Stimulated activated naive CD8-positive, alpha-beta T cell treated with anti-CD3 and anti-CD28 coated beads, Interleukin-15, Interleukin-2, amounts not matched to agents 100 ng/mL and 50 ng/mL, for 24 hours (primary cell): ENCODE results near the gene UBE2I.

Experiments used
- H3K27ac Mint-ChIP-seq: one replicate; pipeline ENCODE4 v1.8.0; 2021; ENCODE audit warnings: mild to moderate bottlenecking, mixed read lengths
- H3K27me3 Mint-ChIP-seq: one replicate; pipeline ENCODE4 v1.8.0; 2021; ENCODE audit warnings: mixed read lengths
- H3K36me3 Mint-ChIP-seq: one replicate; pipeline ENCODE4 v1.8.0; 2021; ENCODE audit warnings: low read depth, mixed read lengths
- H3K4me1 Mint-ChIP-seq: one replicate; pipeline ENCODE4 v1.8.0; 2021; ENCODE audit warnings: low read depth, mixed read lengths
- H3K4me3 Mint-ChIP-seq: one replicate; pipeline ENCODE4 v1.8.0; 2021; ENCODE audit warnings: mild to moderate bottlenecking, mixed read lengths
- H3K9me3 Mint-ChIP-seq: one replicate; pipeline ENCODE4 v1.8.0; 2021; ENCODE audit warnings: mixed read lengths

The UBE2I gene

GRCh38 chr16:1311738-1312466 is 2.5 kb downstream of the UBE2I start:
- H3K36me3 Mint-ChIP-seq: peaks cover 35% of the 10 kb centered on the region
- no peaks in the 10 kb centered on the region for H3K9me3 Mint-ChIP-seq
- H3K4me1 Mint-ChIP-seq: peaks cover 31% of the 10 kb centered on the region
- no peaks in the 10 kb centered on the region for H3K27me3 Mint-ChIP-seq
- peak overlapping the region; percentile 67 for H3K27ac Mint-ChIP-seq
- peak overlapping the region; percentile 99 for H3K4me3 Mint-ChIP-seq

DNA sequence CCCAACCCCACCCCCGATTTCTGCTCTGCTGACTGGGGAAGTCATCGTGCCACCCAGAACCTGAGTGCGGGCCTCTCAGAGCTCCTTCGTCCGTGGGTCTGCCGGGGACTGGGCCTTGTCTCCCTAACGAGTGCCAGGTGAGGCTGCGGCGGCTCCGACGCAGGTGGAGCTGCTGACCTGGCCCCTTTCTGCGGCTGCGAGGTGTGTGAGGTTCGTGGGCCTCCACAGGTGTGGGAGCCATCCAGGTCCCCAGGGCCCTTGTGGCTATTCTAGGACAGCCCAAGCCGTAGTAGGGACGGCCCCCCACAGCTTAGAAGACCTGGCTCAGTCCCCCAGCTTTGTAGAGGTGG is 3.0 kb downstream of the UBE2I start:
- H3K4me1 Mint-ChIP-seq: peaks cover 31% of the 10 kb centered on the region
- no peaks in the 10 kb centered on the region for H3K27me3 Mint-ChIP-seq
- no peaks in the 10 kb centered on the region for H3K9me3 Mint-ChIP-seq
- peak overlapping the region; percentile 99 for H3K4me3 Mint-ChIP-seq
- peak overlapping the region; percentile 67 for H3K27ac Mint-ChIP-seq
- H3K36me3 Mint-ChIP-seq: peaks cover 41% of the 10 kb centered on the region

DNA sequence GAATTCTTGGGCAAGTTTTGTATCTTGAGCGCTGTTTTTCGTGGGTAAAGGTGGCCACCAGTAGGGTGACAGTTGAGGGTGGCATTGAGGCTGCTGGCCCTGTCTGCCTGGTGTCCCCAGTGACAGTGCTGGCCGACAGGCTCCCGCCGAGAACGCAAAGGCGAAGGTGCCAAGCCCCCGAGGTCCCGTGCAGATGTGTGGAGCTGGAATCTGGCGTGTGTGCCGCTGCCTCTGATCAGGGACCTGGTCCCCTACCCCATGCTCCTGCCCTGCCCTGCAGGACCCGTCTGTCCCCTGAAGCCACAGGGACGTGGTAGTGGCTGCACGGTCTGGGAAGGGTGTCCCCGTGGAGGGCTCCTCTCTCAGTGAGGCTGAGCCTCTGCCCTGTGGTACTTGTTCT is 3.5 kb downstream of the UBE2I start:
- Mint-ChIP-seq H3K27me3 (no peaks in the 10 kb centered on the region), H3K36me3 (peaks cover 45% of the 10 kb centered on the region), H3K27ac (peak overlapping the region; percentile 67), H3K4me3 (peak overlapping the region; percentile 47), H3K4me1 (peaks cover 31% of the 10 kb centered on the region), H3K9me3 (no peaks in the 10 kb centered on the region)

DNA sequence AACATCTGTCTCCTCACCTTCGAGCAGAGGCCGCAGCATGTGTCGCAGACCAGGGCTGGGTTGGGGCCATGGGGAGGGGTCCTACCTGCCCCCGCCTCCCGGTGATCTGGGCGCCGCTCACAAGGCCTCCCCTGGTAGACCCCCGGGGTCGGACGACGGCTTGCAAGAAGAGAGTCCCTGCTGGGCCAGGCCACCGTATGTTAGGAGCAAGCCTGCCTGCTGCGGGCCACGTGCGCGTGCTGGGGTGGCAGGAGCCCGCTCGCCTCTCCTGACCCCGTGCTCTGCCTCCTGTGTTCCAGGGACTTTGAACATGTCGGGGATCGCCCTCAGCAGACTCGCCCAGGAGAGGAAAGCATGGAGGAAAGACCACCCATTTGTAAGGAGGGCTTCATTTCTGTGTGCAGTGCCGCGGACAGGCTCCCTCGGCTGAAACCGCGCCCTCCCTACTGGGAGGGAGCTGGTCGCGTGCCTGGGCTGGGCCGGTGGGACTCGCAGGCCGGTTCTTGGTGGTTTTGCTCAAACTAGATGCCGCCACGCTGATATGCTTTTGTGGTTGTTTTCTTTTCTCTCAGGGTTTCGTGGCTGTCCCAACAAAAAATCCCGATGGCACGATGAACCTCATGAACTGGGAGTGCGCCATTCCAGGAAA is 4.4 kb downstream of the UBE2I start:
- no peaks in the 10 kb centered on the region for H3K27me3 Mint-ChIP-seq
- H3K27ac Mint-ChIP-seq: no peak overlapping the region
- no peaks in the 10 kb centered on the region for H3K9me3 Mint-ChIP-seq
- H3K4me3 Mint-ChIP-seq: no peak overlapping the region
- H3K36me3 Mint-ChIP-seq: peaks cover 55% of the 10 kb centered on the region
- peaks cover 31% of the 10 kb centered on the region for H3K4me1 Mint-ChIP-seq

GRCh38 chr16:1314399-1315068 is 5.1 kb downstream of the UBE2I start:
- no peak overlapping the region for H3K27ac Mint-ChIP-seq
- H3K27me3 Mint-ChIP-seq: no peaks in the 10 kb centered on the region
- no peaks in the 10 kb centered on the region for H3K9me3 Mint-ChIP-seq
- H3K4me3 Mint-ChIP-seq: no peak overlapping the region
- H3K36me3 Mint-ChIP-seq: peaks cover 62% of the 10 kb centered on the region
- peaks cover 31% of the 10 kb centered on the region for H3K4me1 Mint-ChIP-seq

DNA sequence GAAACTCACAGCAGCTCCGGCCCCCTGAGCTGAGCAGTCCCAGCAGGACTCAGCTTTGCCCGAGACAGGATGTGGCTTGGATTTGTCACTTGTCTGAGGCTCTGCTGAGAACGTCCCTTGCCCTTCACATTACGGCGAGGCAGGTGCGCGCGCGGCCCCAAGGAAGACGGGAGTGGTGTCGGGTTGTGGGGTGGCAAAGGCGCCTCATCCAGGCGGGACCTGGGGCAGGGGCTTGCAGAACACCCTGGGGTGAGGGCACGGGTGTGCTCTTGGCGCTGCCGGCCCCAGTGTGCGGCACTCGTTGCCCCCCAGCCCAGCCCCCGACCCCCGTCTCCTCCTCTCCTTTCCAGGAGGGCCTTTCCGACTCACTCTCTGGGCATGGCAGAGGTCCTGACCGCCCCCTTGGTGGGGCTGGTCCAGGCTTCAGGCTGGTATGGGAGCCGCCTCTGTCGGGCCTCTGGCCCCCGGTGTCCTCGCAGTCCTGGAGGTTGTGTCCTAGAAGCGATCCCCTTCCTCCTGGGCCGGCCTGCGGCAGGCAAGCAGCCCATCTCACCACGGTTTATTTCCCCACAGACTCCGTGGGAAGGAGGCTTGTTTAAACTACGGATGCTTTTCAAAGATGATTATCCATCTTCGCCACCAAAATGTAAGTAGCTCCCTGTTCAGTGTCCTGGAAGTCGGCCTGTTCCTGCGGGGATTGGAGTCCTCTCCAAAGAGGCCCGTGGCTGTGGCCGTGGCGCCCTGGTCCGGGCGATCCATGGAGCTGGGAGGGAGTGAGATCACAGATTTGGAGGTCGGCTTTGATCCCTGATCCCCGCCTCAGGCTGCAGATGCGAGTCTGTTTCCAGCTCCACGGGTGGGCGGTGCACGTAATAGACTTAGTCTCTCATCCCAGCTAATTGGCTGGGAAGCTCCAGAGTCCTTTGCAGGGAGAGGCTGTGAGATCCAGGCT is 5.9 kb downstream of the UBE2I start:
- Mint-ChIP-seq H3K27ac (no peak overlapping the region), H3K27me3 (no peaks in the 10 kb centered on the region), H3K4me3 (no peak overlapping the region), H3K9me3 (no peaks in the 10 kb centered on the region), H3K4me1 (peaks cover 27% of the 10 kb centered on the region), H3K36me3 (peaks cover 65% of the 10 kb centered on the region)

DNA sequence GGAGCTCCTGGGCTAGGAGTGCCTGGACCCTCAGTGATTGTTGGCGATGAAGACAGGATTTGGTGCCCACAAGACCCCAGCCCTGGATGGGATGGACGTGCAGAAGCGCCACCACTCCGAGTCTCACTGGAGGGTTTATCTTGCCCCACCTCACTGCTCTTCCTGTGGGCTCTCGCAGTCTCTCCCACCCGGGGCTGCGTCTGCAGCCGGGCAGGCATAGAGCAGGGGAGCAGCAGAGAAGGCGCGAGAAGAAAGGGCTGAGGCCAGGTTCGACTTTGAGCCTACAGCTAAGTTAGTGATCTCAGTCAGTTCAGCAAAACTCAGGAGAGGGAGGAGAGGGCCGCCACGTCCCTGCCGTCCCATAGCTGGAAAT is 6.6 kb downstream of the UBE2I start:
- H3K36me3 Mint-ChIP-seq: peaks cover 61% of the 10 kb centered on the region
- no peak overlapping the region for H3K27ac Mint-ChIP-seq
- peaks cover 20% of the 10 kb centered on the region for H3K4me1 Mint-ChIP-seq
- H3K9me3 Mint-ChIP-seq: no peaks in the 10 kb centered on the region
- no peak overlapping the region for H3K4me3 Mint-ChIP-seq
- no peaks in the 10 kb centered on the region for H3K27me3 Mint-ChIP-seq

DNA sequence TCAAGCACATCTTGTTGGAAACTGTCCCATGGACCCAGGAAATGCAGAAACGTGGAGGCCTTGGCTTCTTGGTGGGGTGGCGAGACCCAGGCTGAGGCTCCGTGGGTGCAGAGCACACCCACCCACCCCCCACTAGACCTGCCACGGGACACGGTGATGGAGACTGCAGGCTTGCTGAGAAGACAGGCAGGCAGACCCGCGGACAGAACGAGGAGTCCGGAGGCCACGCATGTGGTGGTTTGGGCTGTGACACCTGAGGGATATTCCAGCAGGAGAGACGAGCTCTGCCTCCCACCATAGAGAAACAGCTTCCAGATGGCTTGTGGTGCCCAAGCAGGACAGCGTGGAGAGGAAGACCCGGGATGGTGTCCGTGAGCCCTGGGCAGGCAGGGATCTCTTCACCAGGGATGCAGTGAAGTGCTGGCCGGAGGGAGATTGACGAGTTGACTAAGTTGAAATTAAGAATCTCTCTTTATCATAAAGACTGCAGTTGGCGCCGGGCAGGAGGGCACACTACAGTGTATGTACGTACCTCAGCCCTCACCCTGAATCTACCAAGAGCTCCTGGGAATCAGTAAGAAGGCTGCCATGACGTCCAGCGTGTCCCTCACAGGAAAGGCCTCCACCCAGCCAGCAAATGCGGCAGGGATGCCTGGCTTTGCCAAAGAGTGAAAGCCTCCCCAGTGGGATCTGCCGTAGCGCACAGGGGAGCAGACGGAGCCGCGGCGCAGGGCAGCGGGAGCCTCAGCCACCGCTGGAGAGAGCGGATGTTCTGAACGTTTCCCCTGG is 8.2 kb downstream of the UBE2I start:
- peaks cover 6% of the 10 kb centered on the region for H3K4me1 Mint-ChIP-seq
- no peaks in the 10 kb centered on the region for H3K27me3 Mint-ChIP-seq
- no peaks in the 10 kb centered on the region for H3K9me3 Mint-ChIP-seq
- H3K27ac Mint-ChIP-seq: no peak overlapping the region
- no peak overlapping the region for H3K4me3 Mint-ChIP-seq
- peaks cover 58% of the 10 kb centered on the region for H3K36me3 Mint-ChIP-seq

GRCh38 chr16:1318268-1318545 is 8.8 kb downstream of the UBE2I start:
- Mint-ChIP-seq H3K4me1 (peaks cover 1% of the 10 kb centered on the region), H3K4me3 (no peak overlapping the region), H3K27ac (no peak overlapping the region), H3K9me3 (no peaks in the 10 kb centered on the region), H3K27me3 (no peaks in the 10 kb centered on the region), H3K36me3 (peaks cover 59% of the 10 kb centered on the region)

DNA sequence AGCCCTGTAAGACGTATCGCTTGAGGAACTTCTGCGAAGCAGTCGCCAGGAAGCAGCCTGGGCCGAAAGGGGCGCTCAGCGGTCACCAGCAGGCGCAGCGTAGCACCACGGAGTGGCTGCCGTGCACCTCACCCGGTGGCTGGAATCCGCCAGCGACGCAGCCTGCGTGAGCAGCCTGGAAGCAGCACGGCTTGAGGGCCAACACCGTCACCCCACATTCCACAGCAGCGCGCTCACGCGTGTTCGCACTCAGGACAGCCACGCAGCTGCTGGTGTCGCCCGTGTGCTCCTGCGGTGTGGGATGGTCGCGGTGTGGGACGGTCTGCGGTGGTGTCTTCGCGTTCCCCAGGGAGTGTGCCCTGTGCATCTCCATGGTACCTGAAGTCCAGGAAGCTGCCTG is 9.6 kb downstream of the UBE2I start:
- Mint-ChIP-seq H3K27me3 (no peaks in the 10 kb centered on the region), H3K4me1 (no peaks in the 10 kb centered on the region), H3K9me3 (no peaks in the 10 kb centered on the region), H3K36me3 (peaks cover 61% of the 10 kb centered on the region), H3K27ac (no peak overlapping the region), H3K4me3 (no peak overlapping the region)

DNA sequence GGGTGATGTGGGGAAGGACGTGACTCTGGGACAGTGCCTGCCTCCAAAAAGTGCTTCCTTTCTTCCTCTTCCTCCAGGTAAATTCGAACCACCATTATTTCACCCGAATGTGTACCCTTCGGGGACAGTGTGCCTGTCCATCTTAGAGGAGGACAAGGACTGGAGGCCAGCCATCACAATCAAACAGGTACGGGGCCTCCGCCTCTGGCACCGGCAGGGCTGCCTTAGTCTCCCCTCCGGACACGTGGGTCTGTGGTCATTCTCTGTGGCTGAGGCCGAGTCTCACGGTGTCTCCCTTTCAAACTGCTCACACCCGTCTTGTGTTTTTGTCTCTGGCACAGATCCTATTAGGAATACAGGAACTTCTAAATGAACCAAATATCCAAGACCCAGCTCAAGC is 10.7 kb downstream of the UBE2I start:
- H3K27me3 Mint-ChIP-seq: no peaks in the 10 kb centered on the region
- H3K27ac Mint-ChIP-seq: no peak overlapping the region
- H3K4me3 Mint-ChIP-seq: no peak overlapping the region
- no peaks in the 10 kb centered on the region for H3K4me1 Mint-ChIP-seq
- no peaks in the 10 kb centered on the region for H3K9me3 Mint-ChIP-seq
- H3K36me3 Mint-ChIP-seq: peaks cover 59% of the 10 kb centered on the region

DNA sequence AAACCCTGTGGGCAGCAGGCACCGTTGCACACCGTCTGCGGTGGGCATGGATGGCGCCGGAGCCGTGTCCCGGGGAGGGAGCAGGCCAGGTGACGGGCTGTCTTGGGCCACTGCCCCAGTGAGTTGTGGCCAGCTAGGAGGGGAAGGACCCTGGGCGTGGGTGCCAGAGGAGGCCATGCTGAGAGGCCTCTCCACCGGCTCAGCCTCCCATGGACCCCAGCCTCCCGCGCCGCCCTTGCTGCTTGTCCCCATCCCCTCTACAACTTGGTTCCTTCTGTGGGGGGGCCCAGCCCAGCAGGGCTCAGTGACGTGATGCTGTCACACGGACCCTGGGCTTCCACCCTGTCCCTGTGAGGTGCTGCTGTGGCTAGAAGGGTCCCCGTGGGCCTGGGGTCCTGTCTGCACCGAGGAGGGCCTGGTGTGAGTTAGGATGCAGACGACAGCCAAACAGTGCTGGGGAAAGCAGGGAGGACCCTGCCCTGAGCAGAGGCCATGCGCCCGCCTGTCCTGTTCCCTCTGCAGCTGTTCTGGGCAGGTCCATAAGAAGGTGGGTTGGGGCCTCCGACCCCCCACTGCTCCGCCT is 11.3 kb downstream of the UBE2I start:
- no peak overlapping the region for H3K27ac Mint-ChIP-seq
- peaks cover 55% of the 10 kb centered on the region for H3K36me3 Mint-ChIP-seq
- H3K27me3 Mint-ChIP-seq: no peaks in the 10 kb centered on the region
- no peak overlapping the region for H3K4me3 Mint-ChIP-seq
- H3K9me3 Mint-ChIP-seq: no peaks in the 10 kb centered on the region
- no peaks in the 10 kb centered on the region for H3K4me1 Mint-ChIP-seq

DNA sequence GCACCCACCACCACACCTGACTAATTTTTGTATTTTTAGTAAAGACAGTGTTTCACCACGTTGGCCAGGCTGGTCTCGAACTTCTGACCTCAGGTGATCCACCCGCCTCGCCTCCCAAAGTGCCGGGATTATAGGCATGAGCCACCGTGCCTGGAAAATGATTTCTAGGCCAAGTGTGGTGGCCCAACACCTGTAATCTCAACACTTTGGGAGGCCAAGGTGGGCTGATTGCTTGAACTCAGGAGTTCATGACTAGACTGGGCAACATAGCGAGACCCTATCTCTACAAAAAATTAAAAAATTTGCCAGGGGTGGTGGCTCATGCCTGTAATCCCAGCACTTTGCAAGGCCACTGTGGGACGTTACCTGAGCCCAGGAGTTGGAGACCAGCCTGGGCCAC is 13.0 kb downstream of the UBE2I start:
- Mint-ChIP-seq H3K4me1 (no peaks in the 10 kb centered on the region), H3K36me3 (peaks cover 44% of the 10 kb centered on the region), H3K4me3 (no peak overlapping the region), H3K27me3 (no peaks in the 10 kb centered on the region), H3K27ac (no peak overlapping the region), H3K9me3 (no peaks in the 10 kb centered on the region)
